Uterus (tissue), 4 donors: ENCODE data around the gene CDK9. TPM values are rescaled to one million over a fixed set of nuclear protein-coding genes. Genes with fewer than 3 reads are reported as not detected.
"Not testable (repeated sequence)": the region's sequence is repeated elsewhere in the genome, so short reads cannot be mapped to it uniquely, and the experiment has no call there.

ENCODE experiments used
- DNase-seq, 2 donors: peaks; one replicate each; pipeline ENCODE4 v3.0.0-alpha.2; 2019 to 2020
- H3K27ac ChIP-seq, 2 donors: fragments of 200-600 bp; sonication (generic); 1 replicate in 1 of 2; 2 replicates in 1 of 2; pipeline ENCODE4 v1.5.1; 2016 to 2018
- H3K27me3 ChIP-seq, 2 donors: fragments of 200-600 bp; sonication (generic); one replicate each; pipeline ENCODE4 v1.5.1; 2018 to 2019; ENCODE audit warnings: control low read depth in 1 of 2
- H3K36me3 ChIP-seq, 2 donors: fragments of 200-600 bp; sonication (generic); one replicate each; pipeline ENCODE4 v1.5.1; 2019; ENCODE audit warnings: control low read depth in 1 of 2
- H3K4me1 ChIP-seq, 2 donors: fragments of 200-600 bp; sonication (generic); one replicate each; pipeline ENCODE4 v1.5.1; 2018 to 2019; ENCODE audit warnings: control low read depth in 1 of 2
- H3K4me3 ChIP-seq, 2 donors: fragments of 200-600 bp; sonication (generic); 1 replicate in 1 of 2; 2 replicates in 1 of 2; pipeline ENCODE4 v1.5.1; 2018 to 2019; ENCODE audit warnings: mild to moderate bottlenecking in 1 of 2
- H3K9me3 ChIP-seq, 2 donors: fragments of 200-600 bp; sonication (generic); one replicate each; pipeline ENCODE4 v1.5.1; 2019; ENCODE audit warnings: control low read depth in 1 of 2
- POLR2A ChIP-seq, 2 donors: fragments of 450-650 bp; IDR thresholded peaks; one replicate each; pipeline ENCODE4 v1.6.1; 2016; ENCODE audit warnings: antibody characterized with exemption in 2 of 2, mild to moderate bottlenecking in 1 of 2, moderate library complexity in 1 of 2
- intact Hi-C: fragments of 100-400 bp; cut with DNase I; formaldehyde crosslinking; loops from one replicate; pipeline ENCODE4 v1.15.1; 2023; ENCODE audit warnings: low total_unique reads
- microRNA-seq: library from miRNA; unstranded; fragments of <30 nt; microRNA quantifications from one replicate; pipeline ENCODE4, GENCODE V29; 2016; ENCODE audit warnings: borderline microRNAs expressed, borderline replicate concordance
- small RNA-seq: library from RNA; depleted of rRNA; stranded (forward); fragments of <200 nt; gene quantifications from one replicate; pipeline ENCODE3, GENCODE V24; 2016
- total RNA-seq, 4 donors: library from RNA; depleted of rRNA in 3 of 4; stranded (reverse); fragments of >200 nt in 3 of 4; gene quantifications; one replicate each; pipeline versions ENCODE4 v1.1.0 to v1.2.4, GENCODE V29; 2014 to 2023
- TF ChIP-seq, protein P1 (sequence below), 4 experiments: fragments of 200-600 bp in 2 of 4; fragments of 450-650 bp in 2 of 4; sonication (generic) in 2 of 4; IDR thresholded peaks; one replicate each; pipeline ENCODE4 v1.5.1; 2016 to 2019; ENCODE audit warnings: antibody characterized with exemption in 4 of 4, mild to moderate bottlenecking in 2 of 4, moderate library complexity in 1 of 4
- donor health status: DM: yes; HTN: yes; CAD: no.

CDK9 gene
- total RNA-seq, 4 donors from 2014 or later, result 30.0 to 175 (median 77.4) TPM

DNA sequence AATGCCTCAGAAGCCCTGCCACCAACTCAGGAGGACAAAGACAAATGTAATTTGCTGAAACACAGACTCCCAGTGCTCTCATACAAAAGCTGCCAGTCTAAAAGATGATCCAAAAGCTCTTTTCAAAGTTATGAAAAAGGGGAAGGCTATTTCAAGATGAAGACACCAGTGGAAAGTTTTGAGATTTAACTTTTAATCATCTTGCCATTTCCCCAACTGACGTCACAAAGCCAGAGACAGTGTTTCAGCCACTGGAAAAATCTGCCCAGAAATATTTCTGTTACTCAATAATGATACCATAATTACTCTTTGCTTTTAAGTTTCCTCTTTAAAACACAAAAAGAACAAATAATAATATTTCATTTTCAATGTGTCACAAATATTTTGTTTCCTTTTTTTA is 47.7 kb downstream of the CDK9 start:
- peaks cover 12 to 50% of the 10 kb centered on the region in 2 donors for H3K4me1 ChIP-seq
- intact Hi-C loops, result no loop called here

DNA sequence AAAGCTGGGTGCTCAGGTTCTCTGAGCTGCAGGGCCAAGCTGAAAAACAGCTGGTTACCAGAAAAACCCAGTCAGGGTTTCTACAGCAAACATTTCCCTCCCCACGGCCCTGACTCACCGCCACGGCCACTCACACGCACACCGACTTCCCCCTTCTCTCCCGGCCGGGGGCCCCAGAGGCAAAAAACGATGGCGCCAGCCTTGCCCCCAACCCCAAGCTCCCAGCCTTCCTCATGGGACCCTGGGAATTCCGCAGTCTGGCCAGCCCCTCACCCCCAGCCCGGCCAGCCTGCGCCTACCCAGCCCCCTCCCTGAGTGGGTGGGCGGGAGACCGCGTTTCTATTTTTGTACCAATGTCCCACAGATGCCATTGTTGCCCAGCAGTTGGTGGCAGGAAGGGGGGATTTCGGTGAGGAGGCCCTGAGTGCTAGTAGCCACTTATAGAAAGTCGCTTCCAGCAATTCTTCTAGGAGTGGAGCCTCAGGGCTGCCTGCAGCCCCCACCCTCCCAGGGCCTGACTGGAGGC is 50.2 kb downstream of the CDK9 start:
- peak; percentile 60 to 72 for DNase-seq
- Histone ChIP-seq H3K4me3 (no peak overlapping the region), H3K27me3 (no peaks in the 10 kb centered on the region), H3K4me1 (peaks cover 12 to 41% of the 10 kb centered on the region in 2 donors), H3K27ac (peak overlapping the region; percentile 85 to 86), H3K9me3 (no peaks in the 10 kb centered on the region), H3K36me3 (no peaks in the 10 kb centered on the region)
- no peak for TF ChIP-seq POLR2A (IDR thresholded peaks at IDR 0.05)
- TF ChIP-seq, protein P1, sequence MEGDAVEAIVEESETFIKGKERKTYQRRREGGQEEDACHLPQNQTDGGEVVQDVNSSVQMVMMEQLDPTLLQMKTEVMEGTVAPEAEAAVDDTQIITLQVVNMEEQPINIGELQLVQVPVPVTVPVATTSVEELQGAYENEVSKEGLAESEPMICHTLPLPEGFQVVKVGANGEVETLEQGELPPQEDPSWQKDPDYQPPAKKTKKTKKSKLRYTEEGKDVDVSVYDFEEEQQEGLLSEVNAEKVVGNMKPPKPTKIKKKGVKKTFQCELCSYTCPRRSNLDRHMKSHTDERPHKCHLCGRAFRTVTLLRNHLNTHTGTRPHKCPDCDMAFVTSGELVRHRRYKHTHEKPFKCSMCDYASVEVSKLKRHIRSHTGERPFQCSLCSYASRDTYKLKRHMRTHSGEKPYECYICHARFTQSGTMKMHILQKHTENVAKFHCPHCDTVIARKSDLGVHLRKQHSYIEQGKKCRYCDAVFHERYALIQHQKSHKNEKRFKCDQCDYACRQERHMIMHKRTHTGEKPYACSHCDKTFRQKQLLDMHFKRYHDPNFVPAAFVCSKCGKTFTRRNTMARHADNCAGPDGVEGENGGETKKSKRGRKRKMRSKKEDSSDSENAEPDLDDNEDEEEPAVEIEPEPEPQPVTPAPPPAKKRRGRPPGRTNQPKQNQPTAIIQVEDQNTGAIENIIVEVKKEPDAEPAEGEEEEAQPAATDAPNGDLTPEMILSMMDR (IDR thresholded peaks at IDR 0.05), result no peak
- intact Hi-C loops, result no loop called here

More for the DNA sequence above, 47.7 kb downstream of the CDK9 start:
- TF ChIP-seq, protein P1 (IDR thresholded peaks at IDR 0.05), result no peak
- TF ChIP-seq POLR2A (IDR thresholded peaks at IDR 0.05), result no peak
- Histone ChIP-seq H3K36me3 (no peaks in the 10 kb centered on the region), H3K4me3 (no peak overlapping the region), H3K9me3 (no peaks in the 10 kb centered on the region), H3K27me3 (no peaks in the 10 kb centered on the region), H3K27ac (peak overlapping the region; percentile 86 to 96)
- DNase-seq, result no peak

DNA sequence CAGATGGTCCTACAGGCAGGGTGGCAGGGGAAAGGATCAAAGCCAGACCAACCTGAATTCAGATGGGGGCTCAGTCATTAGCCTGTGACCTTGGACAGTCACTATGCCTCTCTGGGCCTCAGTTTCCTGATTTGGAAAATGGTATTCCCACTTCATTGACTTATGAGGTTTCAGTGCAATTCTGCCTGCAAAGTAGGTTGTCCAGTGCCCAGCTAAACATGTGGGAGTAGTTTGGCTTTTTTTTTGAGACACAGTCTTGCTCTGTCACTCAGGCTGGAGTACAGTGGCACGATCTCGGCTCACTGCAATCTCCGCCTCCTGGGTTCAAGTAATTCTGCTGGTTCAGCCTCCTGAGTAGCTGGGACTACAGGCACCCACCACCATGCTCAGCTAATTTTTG is 50.7 kb downstream of the CDK9 start:
- peak overlapping the region; percentile 85 to 86 for H3K27ac ChIP-seq
- H3K27me3 ChIP-seq, intact Hi-C loops, H3K4me3 ChIP-seq, H3K36me3 ChIP-seq, H3K9me3 ChIP-seq, DNase-seq: not testable (repeated sequence)
- H3K4me1 ChIP-seq, result peaks cover 12 to 41% of the 10 kb centered on the region in 2 donors

DNA sequence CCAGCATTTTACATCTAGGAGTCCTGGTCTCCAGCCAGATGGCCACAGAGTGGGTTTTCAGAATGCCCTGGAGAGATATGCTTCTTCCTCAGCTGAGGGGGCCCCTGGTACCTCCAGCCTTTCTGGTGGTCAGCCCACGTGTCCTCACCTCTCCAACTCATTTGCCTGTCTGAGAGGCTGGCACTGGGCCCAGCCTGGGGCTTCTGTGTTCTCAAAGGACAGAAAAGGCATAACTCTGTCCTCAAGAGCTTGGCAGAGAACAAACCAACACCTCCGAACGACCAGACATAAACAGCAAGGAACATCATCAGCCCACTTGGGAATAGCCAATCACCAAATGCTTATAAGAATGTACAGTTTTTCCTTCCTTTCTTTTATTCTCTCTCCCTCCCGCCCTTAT is 51.5 kb downstream of the CDK9 start:
- H3K36me3 ChIP-seq, result no peaks in the 10 kb centered on the region
- peaks cover 12 to 41% of the 10 kb centered on the region in 2 donors for H3K4me1 ChIP-seq
- intact Hi-C loops, result no loop called here
- H3K4me3 ChIP-seq, result no peak overlapping the region
- no peaks in the 10 kb centered on the region for H3K9me3 ChIP-seq
- DNase-seq, result no peak
- H3K27me3 ChIP-seq, result no peaks in the 10 kb centered on the region
- no peak for TF ChIP-seq POLR2A (IDR thresholded peaks at IDR 0.05)
- peak overlapping the region; percentile 85 to 86 for H3K27ac ChIP-seq

DNA sequence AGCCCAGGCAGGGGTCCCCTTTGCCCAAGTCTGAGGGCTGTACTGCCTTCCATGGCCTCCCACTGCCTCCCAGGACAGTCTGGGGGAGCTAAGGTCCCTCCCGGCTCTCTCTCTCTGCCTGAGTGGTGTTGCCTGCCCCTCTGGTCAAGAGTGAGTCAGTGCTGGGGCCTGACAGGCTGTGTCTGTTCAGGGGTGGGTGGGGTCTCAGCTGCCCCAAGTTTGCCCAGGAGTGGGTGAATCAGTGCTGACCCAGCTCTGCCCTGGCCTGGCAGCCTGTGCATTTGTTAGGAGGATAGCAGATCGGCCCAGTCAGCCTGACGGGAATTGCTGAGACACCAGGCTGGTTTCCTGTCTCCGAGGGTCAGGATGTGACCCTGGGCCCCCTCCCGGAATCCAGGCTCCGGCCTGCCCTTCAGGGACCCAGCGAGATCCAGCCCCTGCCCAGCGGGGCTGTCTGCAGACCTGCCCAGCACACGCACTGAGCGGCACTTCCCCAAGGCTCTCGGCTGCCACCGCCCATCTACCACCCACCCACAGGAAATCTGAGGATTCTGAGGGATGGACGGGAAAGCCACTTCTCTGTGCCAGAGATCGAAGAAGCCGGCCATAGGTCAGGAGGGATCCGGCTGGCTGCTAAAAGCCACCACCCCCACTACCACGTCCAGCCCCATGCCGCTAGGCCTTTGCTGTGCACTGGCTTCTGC is 52.7 kb downstream of the CDK9 start:
- peaks cover 12 to 41% of the 10 kb centered on the region in 2 donors for H3K4me1 ChIP-seq
- intact Hi-C loops, result no loop called here
- H3K9me3 ChIP-seq, result no peaks in the 10 kb centered on the region
- H3K36me3 ChIP-seq, result no peaks in the 10 kb centered on the region
- peak; percentile 73 to 86 for DNase-seq
- peak in 1 of 2 donors; percentile 25 for TF ChIP-seq POLR2A (IDR thresholded peaks at IDR 0.05)
- TF ChIP-seq, protein P1 (IDR thresholded peaks at IDR 0.05), result no peak
- H3K4me3 ChIP-seq, result no peak overlapping the region
- H3K27ac ChIP-seq, result peak overlapping the region; percentile 85 to 86
- no peaks in the 10 kb centered on the region for H3K27me3 ChIP-seq

Small RNA genes within 50 kb of the gene (microRNA-seq; reads per million reads assigned to microRNA genes)
- gene MIR2861 (not detected), gene MIR3960 (not detected)

Small RNA genes within 50 kb of the gene (small RNA-seq; reads per million reads assigned to genes)
- not detected for gene RF00019

Other genes starting within 250 kb of the CDK9 start
- 100 to 1,000 TPM in 2 of 4 donors, 10 to 100 TPM in 2; 46.6 to 147 (median 99.5) TPM for gene STXBP1, start 173.8 kb upstream of the CDK9 start, total RNA-seq
- gene CFAP157, start 79.0 kb upstream of the CDK9 start, total RNA-seq, result 1 to 10 TPM in 3 of 4 donors, not detected in 1; 2.1 to 5.4 (median 4.4) TPM
- gene PTRH1, start 70.4 kb upstream of the CDK9 start, total RNA-seq, result 10 to 100 TPM in 2 of 4 donors, 1 to 10 TPM in 2; 3.8 to 18.4 (median 10.4) TPM
- 10 to 100 TPM in 1 of 4 donors, under 1 TPM in 2, not detected in 1; 0.48 to 12.6 (median 0.67) TPM for gene TTC16, start 70.0 kb upstream of the CDK9 start, total RNA-seq
- 10 to 100 TPM in 2 of 4 donors, 1 to 10 TPM in 2; 2.0 to 73.8 (median 7.0) TPM for gene TOR2A, start 50.7 kb upstream of the CDK9 start, total RNA-seq
- 10 to 100 TPM in 3 of 4 donors, 1 to 10 TPM in 1; 3.6 to 38.1 (median 19.8) TPM for gene SH2D3C, start 7.4 kb upstream of the CDK9 start, total RNA-seq
- gene FPGS, start 16.8 kb downstream of the CDK9 start, total RNA-seq, result 100 to 1,000 TPM in 1 of 4 donors, 10 to 100 TPM in 3; 11.5 to 128 (median 46.6) TPM
- gene ENG, start 68.6 kb downstream of the CDK9 start, total RNA-seq, result 100 to 1,000 TPM in 1 of 4 donors, 10 to 100 TPM in 3; 14.0 to 256 (median 50.3) TPM
- 10 to 100 TPM in 2 of 4 donors, 1 to 10 TPM in 2; 6.1 to 54.3 (median 15.7) TPM for gene AK1, start 91.6 kb downstream of the CDK9 start, total RNA-seq
- 100 to 1,000 TPM in 3 of 4 donors, 10 to 100 TPM in 1; 37.7 to 133 (median 111) TPM for gene ST6GALNAC6, start 113.6 kb downstream of the CDK9 start, total RNA-seq
- gene ST6GALNAC4, start 131.0 kb downstream of the CDK9 start, total RNA-seq, result 10 to 100 TPM in 3 of 4 donors, under 1 TPM in 1; 0.59 to 41.7 (median 20.7) TPM
- 10 to 100 TPM in 1 of 4 donors, 1 to 10 TPM in 2, not detected in 1; 2.9 to 11.3 (median 3.2) TPM for gene PIP5KL1, start 144.7 kb downstream of the CDK9 start, total RNA-seq
- gene DPM2, start 151.8 kb downstream of the CDK9 start, total RNA-seq, result 10 to 100 TPM in 3 of 4 donors, 1 to 10 TPM in 1; 6.7 to 33.1 (median 15.9) TPM
- gene EEIG1, start 195.0 kb downstream of the CDK9 start, total RNA-seq, result 100 to 1,000 TPM in 1 of 4 donors, 10 to 100 TPM in 2, 1 to 10 TPM in 1; 5.0 to 140 (median 19.3) TPM